Neural crest cell (in vitro differentiated cells): Measurements from ENCODE around the gene UGT1A10. TPM values are rescaled to one million over a fixed set of nuclear protein-coding genes. Genes with fewer than 3 reads are reported as not detected.
"Not testable (repeated sequence)": the region's sequence is repeated elsewhere in the genome, so short reads cannot be mapped to it uniquely, and the experiment has no call there.

Experiments used
- DNase-seq: peaks from one replicate; pipeline ENCODE4 v3.0.0; 2021; ENCODE audit warnings: low read depth, mixed read lengths, low spot score
- H3K27ac Mint-ChIP-seq: one replicate; pipeline ENCODE4 v1.8.0; 2021; ENCODE audit warnings: mild to moderate bottlenecking, mixed read lengths; ENCODE audit not compliant: unreplicated experiment
- H3K27me3 Mint-ChIP-seq: 2 replicates; pipeline ENCODE4 v1.8.0; 2021; ENCODE audit warnings: low read depth, mild to moderate bottlenecking, mixed read lengths
- H3K36me3 Mint-ChIP-seq: 2 replicates; pipeline ENCODE4 v1.8.0; 2021; ENCODE audit warnings: low read depth, mild to moderate bottlenecking, mixed read lengths
- H3K4me1 Mint-ChIP-seq: 2 replicates; pipeline ENCODE4 v1.8.0; 2021; ENCODE audit warnings: mixed read lengths
- H3K4me3 Mint-ChIP-seq: one replicate; pipeline ENCODE4 v1.8.0; 2021; ENCODE audit warnings: mild to moderate bottlenecking, mixed read lengths
- H3K9me3 Mint-ChIP-seq: 2 replicates; pipeline ENCODE4 v1.8.0; 2021; ENCODE audit warnings: mixed read lengths
- CTCF ChIP-seq: fragments of 200-600 bp; sonication (generic); conservative IDR thresholded peaks from 2 replicates; pipeline ENCODE4 v1.5.0; 2021; ENCODE audit warnings: antibody characterized with exemption, mild to moderate bottlenecking
- total RNA-seq: library from RNA; stranded (reverse); gene quantifications from 2 replicates; pipeline ENCODE4 v1.2.1, GENCODE V29; 2021

UGT1A10 gene
- total RNA-seq, 1 donor from 2014 or later = not detected

- H3K9me3 Mint-ChIP-seq = peaks cover 8% of the 10 kb centered on the region
- no peak overlapping the region for H3K4me3 Mint-ChIP-seq
- peaks cover 19% of the 10 kb centered on the region for H3K27me3 Mint-ChIP-seq
- H3K27ac Mint-ChIP-seq = no peak overlapping the region
- no peak for TF ChIP-seq CTCF
- no peak for DNase-seq
- peaks cover 2% of the 10 kb centered on the region for H3K36me3 Mint-ChIP-seq
- no peaks in the 10 kb centered on the region for H3K4me1 Mint-ChIP-seq
Observed at GRCh38 chr2:233620204-233620603, 16.0 kb upstream of the UGT1A10 start.

- not testable (repeated sequence) for H3K9me3 Mint-ChIP-seq, DNase-seq, H3K27ac Mint-ChIP-seq, H3K4me1 Mint-ChIP-seq, H3K36me3 Mint-ChIP-seq, H3K4me3 Mint-ChIP-seq
- H3K27me3 Mint-ChIP-seq = peaks cover 12% of the 10 kb centered on the region
Observed at GRCh38 chr2:233621863-233622262, 14.4 kb upstream of the UGT1A10 start.

GRCh38 chr2:233627331-233628025 lies 8.8 kb upstream of the UGT1A10 start:
- Mint-ChIP-seq H3K27me3 (peaks cover 12% of the 10 kb centered on the region), H3K27ac (no peak overlapping the region), H3K4me3 (no peak overlapping the region), H3K9me3 (peaks cover 9% of the 10 kb centered on the region), H3K4me1 (no peaks in the 10 kb centered on the region), H3K36me3 (peaks cover 2% of the 10 kb centered on the region)
- TF ChIP-seq CTCF = no peak
- no peak for DNase-seq

GRCh38 chr2:233638836-233639235 lies 2.6 kb downstream of the UGT1A10 start:
- Mint-ChIP-seq H3K4me1 (no peaks in the 10 kb centered on the region), H3K27ac (no peak overlapping the region), H3K36me3 (no peaks in the 10 kb centered on the region), H3K9me3 (peaks cover 6% of the 10 kb centered on the region), H3K4me3 (no peak overlapping the region), H3K27me3 (peaks cover 14% of the 10 kb centered on the region)
- no peak for TF ChIP-seq CTCF
- no peak for DNase-seq

GRCh38 chr2:233639860-233640259 lies 3.6 kb downstream of the UGT1A10 start:
- no peak for TF ChIP-seq CTCF
- peaks cover 11% of the 10 kb centered on the region for H3K9me3 Mint-ChIP-seq
- DNase-seq = no peak
- no peak overlapping the region for H3K4me3 Mint-ChIP-seq
- H3K36me3 Mint-ChIP-seq = no peaks in the 10 kb centered on the region
- H3K27ac Mint-ChIP-seq = no peak overlapping the region
- peaks cover 10% of the 10 kb centered on the region for H3K27me3 Mint-ChIP-seq
- no peaks in the 10 kb centered on the region for H3K4me1 Mint-ChIP-seq

GRCh38 chr2:233643128-233643527 lies 6.9 kb downstream of the UGT1A10 start:
- H3K27me3 Mint-ChIP-seq = peaks cover 7% of the 10 kb centered on the region
- DNase-seq = no peak
- no peaks in the 10 kb centered on the region for H3K4me1 Mint-ChIP-seq
- peaks cover 9% of the 10 kb centered on the region for H3K36me3 Mint-ChIP-seq
- H3K9me3 Mint-ChIP-seq = peaks cover 24% of the 10 kb centered on the region
- no peak overlapping the region for H3K4me3 Mint-ChIP-seq
- H3K27ac Mint-ChIP-seq = no peak overlapping the region
- TF ChIP-seq CTCF = peak; percentile 14

GRCh38 chr2:233646033-233646432 lies 9.8 kb downstream of the UGT1A10 start:
- H3K4me1 Mint-ChIP-seq, H3K27ac Mint-ChIP-seq, H3K36me3 Mint-ChIP-seq, H3K4me3 Mint-ChIP-seq, DNase-seq, H3K27me3 Mint-ChIP-seq: not testable (repeated sequence)
- peaks cover 24% of the 10 kb centered on the region for H3K9me3 Mint-ChIP-seq
